H9 (cell line): ENCODE measurements around the gene GRIA4. TPM values are rescaled to one million over a fixed set of nuclear protein-coding genes. Genes with fewer than 3 reads are reported as not detected.

Experiments
- DNase-seq: peaks from one replicate; pipeline ENCODE4 v3.0.0-alpha.2; 2017
- H2AFZ ChIP-seq: one replicate; pipeline ENCODE4 v1.6.1; 2013; ENCODE audit warnings: mild to moderate bottlenecking, low read length, control low read depth, moderate library complexity
- H2AK5ac ChIP-seq: 2 replicates; pipeline ENCODE4 v1.6.1; 2013; ENCODE audit warnings: low read length, control low read depth, mixed read lengths; ENCODE audit not compliant: insufficient read length
- H2BK120ac ChIP-seq: one replicate; pipeline ENCODE4 v1.6.1; 2013; ENCODE audit warnings: low read depth, mild to moderate bottlenecking, low read length, control low read depth, inconsistent platforms; ENCODE audit not compliant: poor library complexity, severe bottlenecking
- H2BK12ac ChIP-seq: 2 replicates; pipeline ENCODE4 v1.6.1; 2013; ENCODE audit warnings: low read length, control low read depth, mixed read lengths, low read depth; ENCODE audit not compliant: insufficient read length
- H2BK15ac ChIP-seq: 2 replicates; pipeline ENCODE4 v1.6.1; 2013; ENCODE audit warnings: low read depth, low read length, control low read depth
- H2BK20ac ChIP-seq: one replicate; pipeline ENCODE4 v1.6.1; 2013; ENCODE audit warnings: low read depth, mild to moderate bottlenecking, low read length, control low read depth, inconsistent platforms; ENCODE audit not compliant: poor library complexity, severe bottlenecking
- H2BK5ac ChIP-seq: 2 replicates; pipeline ENCODE4 v1.6.1; 2013; ENCODE audit warnings: low read length, control low read depth, mixed read lengths; ENCODE audit not compliant: insufficient read length
- H3K14ac ChIP-seq: 2 replicates; pipeline ENCODE4 v1.6.1; 2013; ENCODE audit warnings: low read length, control low read depth; ENCODE audit not compliant: insufficient read depth
- H3K18ac ChIP-seq: 2 replicates; pipeline ENCODE4 v1.6.1; 2013; ENCODE audit warnings: low read depth, mild to moderate bottlenecking, mixed read lengths, low read length, control low read depth; ENCODE audit not compliant: insufficient read length
- H3K23ac ChIP-seq: 2 replicates; pipeline ENCODE4 v1.6.1; 2013; ENCODE audit warnings: low read length, control low read depth, mixed read lengths, low read depth; ENCODE audit not compliant: insufficient read length
- H3K23me2 ChIP-seq: 2 replicates; pipeline ENCODE4 v1.6.1; 2013; ENCODE audit warnings: low read depth, mild to moderate bottlenecking, mixed read lengths, low read length, control low read depth; ENCODE audit not compliant: insufficient read length, poor library complexity, severe bottlenecking
- H3K27ac ChIP-seq: 2 replicates; pipeline ENCODE4 v1.5.1; 2013; ENCODE audit warnings: low read length, control low read depth, mixed read lengths, low read depth; ENCODE audit not compliant: insufficient read length
- H3K27me3 ChIP-seq: 2 replicates; pipeline ENCODE4 v1.6.1; 2013; ENCODE audit warnings: low read length, control low read depth, inconsistent platforms; ENCODE audit not compliant: insufficient read depth
- H3K4ac ChIP-seq: 2 replicates; pipeline ENCODE4 v1.6.1; 2013; ENCODE audit warnings: low read depth, mild to moderate bottlenecking, control low read depth, inconsistent platforms, low read length, moderate library complexity
- H3K4me1 ChIP-seq: 2 replicates; pipeline ENCODE4 v1.6.1; 2013; ENCODE audit warnings: low read length, control low read depth, inconsistent platforms; ENCODE audit not compliant: insufficient read depth
- H3K4me2 ChIP-seq: 2 replicates; pipeline ENCODE4 v1.6.1; 2013; ENCODE audit warnings: low read length, control low read depth, mixed read lengths; ENCODE audit not compliant: insufficient read length, insufficient read depth
- H3K56ac ChIP-seq: 2 replicates; pipeline ENCODE4 v1.6.1; 2013; ENCODE audit warnings: low read depth, mild to moderate bottlenecking, mixed read lengths, low read length, control low read depth; ENCODE audit not compliant: insufficient read length
- H3K79me1 ChIP-seq: 2 replicates; pipeline ENCODE4 v1.6.1; 2013; ENCODE audit warnings: low read depth, mild to moderate bottlenecking, moderate library complexity, low read length, control low read depth, inconsistent platforms; ENCODE audit not compliant: insufficient read depth, poor library complexity, severe bottlenecking
- H3K79me2 ChIP-seq: 2 replicates; pipeline ENCODE4 v1.6.1; 2013; ENCODE audit warnings: low read length, control low read depth, inconsistent platforms; ENCODE audit not compliant: insufficient read depth
- H3K9ac ChIP-seq: 2 replicates; pipeline ENCODE4 v1.6.1; 2013; ENCODE audit warnings: low read length, control low read depth, mixed read lengths; ENCODE audit not compliant: insufficient read length; ENCODE audit errors: extremely low read depth
- H3K9me3 ChIP-seq: one replicate; pipeline ENCODE4 v1.6.1; 2013; ENCODE audit warnings: low read depth, low read length, inconsistent platforms; ENCODE audit not compliant: control insufficient read depth
- H3T11ph ChIP-seq: one replicate; pipeline ENCODE4 v1.6.1; 2013; ENCODE audit warnings: mild to moderate bottlenecking, low read length, control low read depth, inconsistent platforms
- H4K20me1 ChIP-seq: one replicate; pipeline ENCODE4 v1.6.1; 2013; ENCODE audit not compliant: control insufficient read depth, insufficient read length, insufficient read depth
- H4K5ac ChIP-seq: 2 replicates; pipeline ENCODE4 v1.6.1; 2013; ENCODE audit warnings: low read depth, mild to moderate bottlenecking, mixed read lengths, low read length, control low read depth; ENCODE audit not compliant: insufficient read length
- H4K8ac ChIP-seq: replicated peaks from 2 replicates; pipeline ENCODE4 v1.6.1; 2013; ENCODE audit warnings: low read length, control low read depth, mixed read lengths, low read depth; ENCODE audit not compliant: insufficient read length
- H4K91ac ChIP-seq: 2 replicates; pipeline ENCODE4 v1.6.1; 2013; ENCODE audit warnings: low read depth, mild to moderate bottlenecking, moderate library complexity, mixed read lengths, low read length, control low read depth; ENCODE audit not compliant: insufficient read length
- H3K27ac Mint-ChIP-seq, 3 experiments: 2 replicates in 2 of 3; 3 replicates in 1 of 3; pipeline ENCODE4 v1.8.0; 2020 to 2021; ENCODE audit warnings: mixed read lengths in 3 of 3, mild to moderate bottlenecking in 1 of 3, moderate library complexity in 1 of 3
- H3K27me3 Mint-ChIP-seq: 2 replicates; pipeline ENCODE4 v1.8.0; 2021; ENCODE audit warnings: low read depth, mild to moderate bottlenecking, moderate library complexity, mixed read lengths
- H3K36me3 Mint-ChIP-seq, 3 experiments: 2 replicates in 2 of 3; 3 replicates in 1 of 3; pipeline ENCODE4 v1.8.0; 2020 to 2021; ENCODE audit warnings: low read depth in 3 of 3, mixed read lengths in 3 of 3; ENCODE audit not compliant: insufficient read depth in 1 of 3
- H3K4me1 Mint-ChIP-seq, 2 experiments: 2 replicates each; pipeline ENCODE4 v1.8.0; 2020; ENCODE audit warnings: mixed read lengths in 2 of 2
- H3K4me3 Mint-ChIP-seq, 2 experiments: 2 replicates in 1 of 2; 3 replicates in 1 of 2; pipeline ENCODE4 v1.8.0; 2020 to 2021; ENCODE audit warnings: mild to moderate bottlenecking in 2 of 2, mixed read lengths in 2 of 2, moderate library complexity in 1 of 2
- H3K9me3 Mint-ChIP-seq, 2 experiments: 2 replicates in 1 of 2; 3 replicates in 1 of 2; pipeline ENCODE4 v1.8.0; 2020; ENCODE audit warnings: mild to moderate bottlenecking in 2 of 2, mixed read lengths in 2 of 2, moderate library complexity in 1 of 2
- WGBS: extraction: QIAGEN DNeasy Blood & Tissue Kit; methylation state at CpG from one replicate; pipeline ENCODE4 v1.1.7; 2013; ENCODE audit warnings: missing lambda C conversion rate, low lambda C conversion rate, mixed read lengths; ENCODE audit not compliant: insufficient read length; ENCODE audit errors: extremely low coverage; 5-methylcytosine and 5-hydroxymethylcytosine counted together
- total RNA-seq: library from RNA; stranded (reverse); gene quantifications from 2 replicates; pipeline ENCODE4 v1.2.1, GENCODE V29; 2021
- TF ChIP-seq, protein P1 (sequence below): fragments of 200-600 bp; sonication (generic); conservative IDR thresholded peaks from 3 replicates; pipeline ENCODE4 v1.8.0; 2021; ENCODE audit warnings: antibody characterized with exemption, mild to moderate bottlenecking

GRIA4 gene
- total RNA-seq, 1 experiment from 2014 or later, result 0.83 TPM

DNA sequence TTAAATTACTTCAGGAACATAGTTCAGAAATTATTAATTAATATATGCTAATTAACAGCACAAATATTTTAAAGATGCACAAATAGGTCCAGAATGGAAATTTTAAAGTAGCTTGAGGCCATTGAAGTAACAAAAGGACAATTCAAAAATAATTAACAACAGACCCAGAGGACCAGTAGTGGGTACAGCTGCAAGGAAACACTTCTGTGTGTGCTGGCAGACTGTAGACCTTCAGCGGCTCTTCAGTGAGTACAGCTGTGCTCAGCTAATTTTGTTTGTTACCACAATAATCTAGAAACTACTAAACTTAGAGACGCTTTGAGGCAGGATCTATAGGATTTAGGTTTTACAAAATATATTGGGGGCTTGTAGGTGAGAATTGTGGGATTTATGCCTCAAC lies 103.8 kb downstream of the GRIA4 start:
- Mint-ChIP-seq H3K36me3 (no peaks in the 10 kb centered on the region), H3K27me3 (no peaks in the 10 kb centered on the region), H3K4me3 (no peak overlapping the region), H3K4me1 (peaks cover 2 to 3% of the 10 kb centered on the region in 2 experiments), H3K27ac (no peak overlapping the region), H3K9me3 (no peaks in the 10 kb centered on the region)
- no peak for DNase-seq
- no peak overlapping the region for H3K56ac ChIP-seq
- H3T11ph ChIP-seq, result no peak overlapping the region
- H3K4me1 ChIP-seq, result no peaks in the 10 kb centered on the region; the same call in 1 of the 2 replicates
- WGBS, result no CpG with 5 or more reads among the region's 2 CpGs
- no peaks in the 10 kb centered on the region for H4K20me1 ChIP-seq
- no peak overlapping the region for H3K18ac ChIP-seq
- H2BK120ac ChIP-seq, result no peak overlapping the region
- no peak overlapping the region for H3K27ac ChIP-seq
- H3K9ac ChIP-seq, result no peak overlapping the region
- H3K79me2 ChIP-seq, result no peaks in the 10 kb centered on the region
- TF ChIP-seq, protein P1, sequence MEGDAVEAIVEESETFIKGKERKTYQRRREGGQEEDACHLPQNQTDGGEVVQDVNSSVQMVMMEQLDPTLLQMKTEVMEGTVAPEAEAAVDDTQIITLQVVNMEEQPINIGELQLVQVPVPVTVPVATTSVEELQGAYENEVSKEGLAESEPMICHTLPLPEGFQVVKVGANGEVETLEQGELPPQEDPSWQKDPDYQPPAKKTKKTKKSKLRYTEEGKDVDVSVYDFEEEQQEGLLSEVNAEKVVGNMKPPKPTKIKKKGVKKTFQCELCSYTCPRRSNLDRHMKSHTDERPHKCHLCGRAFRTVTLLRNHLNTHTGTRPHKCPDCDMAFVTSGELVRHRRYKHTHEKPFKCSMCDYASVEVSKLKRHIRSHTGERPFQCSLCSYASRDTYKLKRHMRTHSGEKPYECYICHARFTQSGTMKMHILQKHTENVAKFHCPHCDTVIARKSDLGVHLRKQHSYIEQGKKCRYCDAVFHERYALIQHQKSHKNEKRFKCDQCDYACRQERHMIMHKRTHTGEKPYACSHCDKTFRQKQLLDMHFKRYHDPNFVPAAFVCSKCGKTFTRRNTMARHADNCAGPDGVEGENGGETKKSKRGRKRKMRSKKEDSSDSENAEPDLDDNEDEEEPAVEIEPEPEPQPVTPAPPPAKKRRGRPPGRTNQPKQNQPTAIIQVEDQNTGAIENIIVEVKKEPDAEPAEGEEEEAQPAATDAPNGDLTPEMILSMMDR, result no peak
- H4K91ac ChIP-seq, result no peak overlapping the region
- H2AFZ ChIP-seq, result no peak overlapping the region
- no peak overlapping the region for H4K8ac ChIP-seq
- no peak overlapping the region for H4K5ac ChIP-seq
- no peak overlapping the region for H3K14ac ChIP-seq
- H3K23ac ChIP-seq, result no peak overlapping the region
- no peak overlapping the region for H2BK20ac ChIP-seq
- no peaks in the 10 kb centered on the region for H3K27me3 ChIP-seq
- H3K4ac ChIP-seq, result no peak overlapping the region
- H3K23me2 ChIP-seq, result no peaks in the 10 kb centered on the region
- no peak overlapping the region for H2BK12ac ChIP-seq
- H3K4me2 ChIP-seq, result no peak overlapping the region
- no peaks in the 10 kb centered on the region for H3K9me3 ChIP-seq
- no peak overlapping the region for H2AK5ac ChIP-seq
- H2BK15ac ChIP-seq, result no peak overlapping the region
- no peaks in the 10 kb centered on the region for H3K79me1 ChIP-seq
- no peak overlapping the region for H2BK5ac ChIP-seq
